Activated T-helper 1 cell treated with anti-CD3 and anti-CD28 coated beads, Interleukin-12 subunit alpha, Interleukin-12 subunit beta, Interleukin-2, Interleukin-4 antibody, amounts not matched to agents 30 ng/mL and 10 ng/mL and 1 ng/mL, durations not matched to agents 14 hours and 24 hours and 36 hours (primary cell): ENCODE data around the gene RBBP8. TPM values are rescaled to one million over a fixed set of nuclear protein-coding genes. Genes with fewer than 3 reads are reported as not detected.
"Not testable (repeated sequence)": the region's sequence is repeated elsewhere in the genome, so short reads cannot be mapped to it uniquely, and the experiment has no call there.

Experiments
- DNase-seq: peaks from one replicate; pipeline ENCODE4 v3.0.0; 2021; ENCODE audit warnings: low spot score
- H3K27ac Mint-ChIP-seq: one replicate; pipeline ENCODE4 v1.8.0; 2021; ENCODE audit warnings: mild to moderate bottlenecking, mixed read lengths
- H3K27me3 Mint-ChIP-seq: one replicate; pipeline ENCODE4 v1.8.0; 2022; ENCODE audit warnings: mild to moderate bottlenecking, moderate library complexity, mixed read lengths; ENCODE audit not compliant: insufficient read depth
- H3K36me3 Mint-ChIP-seq: one replicate; pipeline ENCODE4 v1.8.0; 2021; ENCODE audit warnings: low read depth, mixed read lengths
- H3K4me1 Mint-ChIP-seq: one replicate; pipeline ENCODE4 v1.8.0; 2021; ENCODE audit warnings: low read depth, mixed read lengths
- H3K4me3 Mint-ChIP-seq: one replicate; pipeline ENCODE4 v1.8.0; 2021; ENCODE audit warnings: mild to moderate bottlenecking, moderate library complexity, mixed read lengths
- H3K9me3 Mint-ChIP-seq: one replicate; pipeline ENCODE4 v1.8.0; 2021; ENCODE audit warnings: mixed read lengths
- intact Hi-C: fragments of 100-400 bp; cut with micrococcal nuclease; formaldehyde crosslinking; loops from one replicate; pipeline ENCODE4 v1.15.1; 2024
- total RNA-seq: library from RNA; stranded (reverse); gene quantifications from 2 replicates; pipeline ENCODE4 v1.2.3, GENCODE V29; 2022

RBBP8 gene
- total RNA-seq, 1 donor from 2014 or later = 95.1 TPM

GRCh38 chr18:22951823-22952222 lies 18.7 kb downstream of the RBBP8 start:
- DNase-seq = no peak
- intact Hi-C loops = no loop called here
- peaks cover 26% of the 10 kb centered on the region for H3K4me1 Mint-ChIP-seq
- H3K9me3 Mint-ChIP-seq = no peaks in the 10 kb centered on the region
- H3K27me3 Mint-ChIP-seq = no peaks in the 10 kb centered on the region
- no peak overlapping the region for H3K27ac Mint-ChIP-seq
- H3K36me3 Mint-ChIP-seq = peaks cover 55% of the 10 kb centered on the region
- H3K4me3 Mint-ChIP-seq = no peak overlapping the region

DNA sequence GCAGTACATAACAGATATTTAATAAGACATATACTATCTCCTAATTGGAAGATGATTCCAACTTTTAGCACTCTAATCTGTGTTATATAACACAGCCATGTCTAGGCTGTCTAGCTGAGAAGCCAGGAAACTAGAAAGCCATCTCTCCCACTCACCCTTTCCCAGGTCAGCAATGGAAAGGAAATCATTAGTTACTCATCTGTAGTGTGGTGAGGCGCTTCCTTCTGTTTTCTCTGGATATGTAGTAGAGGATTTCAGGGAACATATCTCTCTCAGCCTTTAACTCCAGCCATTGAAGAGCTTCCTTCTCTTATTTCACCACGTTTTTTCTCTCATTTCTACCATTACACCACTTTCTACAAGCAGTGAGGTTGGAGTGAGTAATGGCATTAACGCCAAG lies 19.4 kb downstream of the RBBP8 start:
- DNase-seq = no peak
- no peaks in the 10 kb centered on the region for H3K27me3 Mint-ChIP-seq
- H3K27ac Mint-ChIP-seq = no peak overlapping the region
- H3K4me1 Mint-ChIP-seq = peaks cover 30% of the 10 kb centered on the region
- H3K4me3 Mint-ChIP-seq = no peak overlapping the region
- intact Hi-C loops = no loop called here
- no peaks in the 10 kb centered on the region for H3K9me3 Mint-ChIP-seq
- H3K36me3 Mint-ChIP-seq = peaks cover 54% of the 10 kb centered on the region

DNA sequence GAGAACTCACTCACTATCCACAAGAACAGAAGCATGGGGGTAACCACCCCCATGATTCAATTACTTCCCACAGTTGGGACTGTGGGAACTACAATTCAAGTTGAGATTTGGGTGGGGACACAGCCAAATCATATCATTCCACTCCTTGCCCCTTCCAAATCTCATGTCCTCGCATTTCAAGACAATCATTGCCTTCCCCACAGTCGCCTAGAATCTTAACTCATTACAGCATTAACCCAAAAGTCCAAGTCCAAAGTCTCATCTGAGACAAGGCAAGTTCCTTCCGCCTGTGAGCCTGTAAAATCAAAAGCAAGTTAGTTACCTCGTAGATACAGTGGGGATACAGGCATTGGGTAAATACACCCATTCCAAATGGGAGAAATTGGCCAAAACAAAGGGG lies 20.9 kb downstream of the RBBP8 start:
- intact Hi-C loops, H3K4me3 Mint-ChIP-seq, DNase-seq, H3K27me3 Mint-ChIP-seq, H3K9me3 Mint-ChIP-seq, H3K27ac Mint-ChIP-seq: not testable (repeated sequence)
- Mint-ChIP-seq H3K36me3 (peaks cover 54% of the 10 kb centered on the region), H3K4me1 (peaks cover 37% of the 10 kb centered on the region)

DNA sequence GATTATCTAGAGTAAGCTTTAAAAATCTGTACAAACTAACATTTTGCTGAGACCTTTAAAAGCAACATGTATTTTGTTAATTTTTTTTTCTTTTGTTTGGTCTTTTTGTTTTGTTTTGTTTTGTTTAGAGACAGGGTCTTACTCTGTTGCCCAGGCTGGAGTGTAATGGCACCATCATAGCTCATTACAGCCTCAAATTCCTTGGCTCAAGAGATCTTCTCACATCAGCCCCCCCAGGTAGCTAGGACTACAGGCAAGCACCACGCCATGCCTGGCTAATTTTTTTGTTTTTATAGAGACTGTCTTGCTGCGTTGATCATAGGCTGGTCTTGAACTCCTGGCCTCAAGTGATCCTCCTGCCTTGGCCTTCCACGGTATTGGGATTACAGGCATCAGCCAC lies 23.1 kb downstream of the RBBP8 start:
- no peak for DNase-seq
- no peak overlapping the region for H3K4me3 Mint-ChIP-seq
- H3K27me3 Mint-ChIP-seq = no peaks in the 10 kb centered on the region
- no peaks in the 10 kb centered on the region for H3K9me3 Mint-ChIP-seq
- peaks cover 37% of the 10 kb centered on the region for H3K4me1 Mint-ChIP-seq
- intact Hi-C loops = no loop called here
- peaks cover 43% of the 10 kb centered on the region for H3K36me3 Mint-ChIP-seq
- no peak overlapping the region for H3K27ac Mint-ChIP-seq

DNA sequence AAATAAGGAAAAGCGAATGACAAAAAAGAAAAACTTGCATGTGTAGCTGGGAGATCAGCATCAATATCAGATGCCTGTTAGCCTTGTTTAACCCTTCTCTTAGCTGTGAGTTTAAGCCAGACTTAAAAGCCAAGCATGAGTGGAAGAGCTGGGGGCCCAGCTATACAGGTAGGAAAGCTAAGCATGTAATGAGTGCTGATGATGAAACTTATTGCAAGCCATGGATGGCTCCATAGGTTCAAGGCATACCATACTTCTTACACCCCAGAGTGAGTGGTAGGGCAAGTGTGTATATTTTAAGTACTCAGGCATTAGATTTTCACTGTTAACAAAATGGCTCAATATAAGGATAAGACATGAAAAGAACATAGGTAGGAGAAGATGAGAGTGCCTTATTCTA lies 28.0 kb downstream of the RBBP8 start:
- intact Hi-C loops = no loop called here
- no peak for DNase-seq
- Mint-ChIP-seq H3K4me3 (no peak overlapping the region), H3K9me3 (no peaks in the 10 kb centered on the region), H3K27ac (no peak overlapping the region), H3K27me3 (no peaks in the 10 kb centered on the region), H3K4me1 (peaks cover 14% of the 10 kb centered on the region), H3K36me3 (peaks cover 14% of the 10 kb centered on the region)

DNA sequence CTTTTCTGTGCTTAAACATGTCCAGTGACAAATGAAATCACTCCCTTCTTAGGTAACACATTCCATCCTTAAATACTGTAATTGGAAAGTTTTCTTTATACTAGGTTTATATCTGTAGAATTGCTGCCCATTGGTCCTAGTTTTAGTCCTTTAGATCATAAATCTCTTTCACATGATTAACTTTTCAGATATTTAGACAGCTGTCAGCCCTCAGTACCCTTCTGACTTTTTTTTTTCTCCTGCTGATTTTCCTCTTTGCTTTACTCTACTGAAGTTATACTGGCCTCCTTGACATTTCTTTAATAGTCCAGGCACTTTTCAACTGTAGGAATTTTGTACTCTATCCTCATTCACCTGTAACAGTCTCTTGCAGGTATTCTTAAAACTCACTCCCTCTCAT lies 28.9 kb downstream of the RBBP8 start:
- Mint-ChIP-seq H3K4me1 (peaks cover 16% of the 10 kb centered on the region), H3K27me3 (no peaks in the 10 kb centered on the region), H3K9me3 (no peaks in the 10 kb centered on the region), H3K27ac (no peak overlapping the region), H3K36me3 (peaks cover 15% of the 10 kb centered on the region), H3K4me3 (no peak overlapping the region)
- intact Hi-C loops = no loop called here
- no peak for DNase-seq

DNA sequence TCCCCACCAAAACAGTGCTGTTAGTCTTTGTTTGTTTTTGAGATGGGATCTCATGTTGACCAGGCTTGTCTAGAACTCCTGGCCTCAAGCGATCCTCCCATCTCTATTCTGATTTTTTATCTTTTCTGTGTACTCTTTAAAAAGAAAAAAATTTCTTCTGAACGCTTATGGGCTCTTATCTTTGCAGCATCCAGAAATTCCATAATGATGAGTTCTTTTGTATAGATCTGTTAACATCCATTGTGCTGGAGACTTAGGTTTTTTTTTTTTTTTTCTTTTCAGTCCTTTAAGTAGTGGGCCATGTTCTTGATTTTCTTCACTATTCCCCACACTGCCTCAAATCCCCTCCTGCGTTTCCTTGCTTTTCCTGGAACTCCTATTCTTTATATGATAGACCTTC lies 31.0 kb downstream of the RBBP8 start:
- intact Hi-C loops = no loop called here
- DNase-seq = no peak
- Mint-ChIP-seq H3K36me3 (peaks cover 12% of the 10 kb centered on the region), H3K4me3 (no peak overlapping the region), H3K4me1 (peaks cover 5% of the 10 kb centered on the region), H3K27ac (no peak overlapping the region), H3K27me3 (no peaks in the 10 kb centered on the region), H3K9me3 (no peaks in the 10 kb centered on the region)

- Mint-ChIP-seq H3K9me3 (no peaks in the 10 kb centered on the region), H3K27ac (no peak overlapping the region), H3K27me3 (no peaks in the 10 kb centered on the region), H3K36me3 (peaks cover 12% of the 10 kb centered on the region), H3K4me1 (peaks cover 5% of the 10 kb centered on the region), H3K4me3 (no peak overlapping the region)
- intact Hi-C loops = no loop called here
- no peak for DNase-seq
Observed at GRCh38 chr18:22964722-22965121, 31.6 kb downstream of the RBBP8 start.

DNA sequence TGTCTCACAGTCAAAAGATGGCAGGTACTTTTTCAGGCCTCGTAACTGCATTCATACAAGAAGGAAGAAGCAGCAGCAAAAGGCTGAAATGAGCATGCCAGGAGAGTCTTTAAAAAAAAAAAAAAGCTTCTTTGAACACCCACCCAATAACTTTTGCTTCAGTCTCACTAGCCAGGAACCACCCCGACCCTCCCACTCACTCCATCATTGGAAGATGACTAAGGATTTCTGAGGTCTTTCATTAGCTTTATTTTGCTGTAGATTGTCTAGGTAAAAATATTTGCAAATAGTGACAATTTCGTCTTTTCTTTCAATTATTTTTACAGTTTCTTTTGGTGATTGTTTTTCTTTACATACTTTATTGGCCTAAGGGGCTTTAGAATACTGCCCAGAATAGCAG lies 37.9 kb downstream of the RBBP8 start:
- Mint-ChIP-seq H3K27me3 (no peaks in the 10 kb centered on the region), H3K9me3 (no peaks in the 10 kb centered on the region), H3K36me3 (peaks cover 19% of the 10 kb centered on the region), H3K4me3 (no peak overlapping the region), H3K4me1 (peaks cover 16% of the 10 kb centered on the region), H3K27ac (peak overlapping the region; percentile 18)
- intact Hi-C loops = no loop called here
- DNase-seq = no peak

DNA sequence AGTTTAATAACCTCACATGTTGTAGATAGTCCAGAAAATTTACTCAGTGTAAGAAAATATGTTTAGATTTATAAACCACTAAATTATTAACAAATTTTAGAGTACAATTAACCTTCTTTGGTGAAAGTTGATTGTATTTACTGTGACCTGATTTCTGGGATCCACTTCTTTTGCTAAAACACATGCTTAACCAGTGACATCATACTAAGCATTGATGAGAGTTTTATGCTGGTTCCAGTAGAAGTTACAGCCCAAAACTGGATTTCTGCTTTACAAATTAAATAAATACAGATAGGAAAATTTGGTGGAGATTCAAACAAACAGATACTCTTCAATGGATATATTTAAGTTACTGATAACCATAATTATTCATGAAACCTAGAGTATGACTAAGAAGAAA lies 40.9 kb downstream of the RBBP8 start:
- Mint-ChIP-seq H3K9me3 (no peaks in the 10 kb centered on the region), H3K27ac (no peak overlapping the region), H3K36me3 (peaks cover 23% of the 10 kb centered on the region), H3K4me3 (no peak overlapping the region), H3K27me3 (no peaks in the 10 kb centered on the region), H3K4me1 (peaks cover 25% of the 10 kb centered on the region)
- intact Hi-C loops = no loop called here
- DNase-seq = no peak

GRCh38 chr18:22974707-22975106 lies 41.6 kb downstream of the RBBP8 start:
- no peak for DNase-seq
- peaks cover 22% of the 10 kb centered on the region for H3K36me3 Mint-ChIP-seq
- no peaks in the 10 kb centered on the region for H3K27me3 Mint-ChIP-seq
- H3K9me3 Mint-ChIP-seq = no peaks in the 10 kb centered on the region
- intact Hi-C loops = no loop called here
- peaks cover 25% of the 10 kb centered on the region for H3K4me1 Mint-ChIP-seq
- H3K4me3 Mint-ChIP-seq = no peak overlapping the region
- no peak overlapping the region for H3K27ac Mint-ChIP-seq

GRCh38 chr18:22975508-22975907 lies 42.4 kb downstream of the RBBP8 start:
- Mint-ChIP-seq H3K9me3 (no peaks in the 10 kb centered on the region), H3K27me3 (no peaks in the 10 kb centered on the region), H3K36me3 (peaks cover 23% of the 10 kb centered on the region), H3K4me3 (no peak overlapping the region), H3K4me1 (peaks cover 29% of the 10 kb centered on the region), H3K27ac (no peak overlapping the region)
- intact Hi-C loops = no loop called here
- no peak for DNase-seq

GRCh38 chr18:22977847-22978701 lies 44.9 kb downstream of the RBBP8 start:
- peaks cover 18% of the 10 kb centered on the region for H3K4me1 Mint-ChIP-seq
- no peaks in the 10 kb centered on the region for H3K9me3 Mint-ChIP-seq
- intact Hi-C loops = loop anchor here (1.0 kb wide), 1 partner anchor 45 kb away; the partner anchor contains the start of gene RBBP8
- no peaks in the 10 kb centered on the region for H3K27me3 Mint-ChIP-seq
- H3K4me3 Mint-ChIP-seq = no peak overlapping the region
- peak overlapping the region; percentile 7 for H3K27ac Mint-ChIP-seq
- H3K36me3 Mint-ChIP-seq = peaks cover 34% of the 10 kb centered on the region
- DNase-seq = no peak

DNA sequence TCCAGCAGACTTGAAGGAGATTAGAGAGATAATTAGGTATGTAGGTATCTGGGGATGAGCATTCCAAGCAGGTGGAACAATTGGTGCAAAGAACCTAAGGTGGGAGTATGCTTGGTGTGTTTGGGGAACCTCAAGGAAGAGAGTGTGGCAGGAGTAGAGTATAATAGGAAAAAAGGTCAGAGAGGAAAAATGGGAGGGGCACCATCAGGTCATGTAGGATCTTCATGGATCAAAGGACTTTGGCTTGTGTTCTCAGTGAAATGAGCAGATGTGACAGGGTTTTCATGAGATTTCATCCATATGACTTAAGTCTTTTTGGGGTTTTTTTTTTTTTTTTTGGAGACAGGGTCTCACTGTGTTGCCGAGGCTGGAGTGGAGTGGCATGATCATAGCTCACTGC lies 47.3 kb downstream of the RBBP8 start:
- intact Hi-C loops = no loop called here
- no peaks in the 10 kb centered on the region for H3K9me3 Mint-ChIP-seq
- DNase-seq = no peak
- H3K4me3 Mint-ChIP-seq = no peak overlapping the region
- no peaks in the 10 kb centered on the region for H3K27me3 Mint-ChIP-seq
- H3K36me3 Mint-ChIP-seq = peaks cover 41% of the 10 kb centered on the region
- no peak overlapping the region for H3K27ac Mint-ChIP-seq
- H3K4me1 Mint-ChIP-seq = peaks cover 16% of the 10 kb centered on the region
